Gastrocnemius medialis (tissue), 4 donors: ENCODE data around the gene RPL6. TPM values are rescaled to one million over a fixed set of nuclear protein-coding genes. Genes with fewer than 3 reads are reported as not detected.

Experiments
- ATAC-seq, 2 donors: fragments of 150-250 bp; one replicate each; pipeline ENCODE4 v1.9.1; 2016
- DNase-seq, 2 donors: peaks; one replicate each; pipeline ENCODE4 v3.0.0-alpha.2; 2019
- H3K27ac ChIP-seq, 4 donors: fragments of 200-600 bp; sonication (generic); 1 replicate in 1 of 4; 2 replicates in 3 of 4; pipeline ENCODE4 v1.5.1; 2016 to 2018; ENCODE audit warnings: mild to moderate bottlenecking in 2 of 4, moderate library complexity in 1 of 4
- H3K27me3 ChIP-seq, 3 donors: fragments of 200-600 bp; sonication (generic) in 2 of 3; 1 replicate in 1 of 3; 2 replicates in 2 of 3; pipeline versions ENCODE4 v1.5.1 to v1.6.0; 2016 to 2019; ENCODE audit warnings: mild to moderate bottlenecking in 1 of 3, moderate library complexity in 1 of 3
- H3K36me3 ChIP-seq, 2 donors: fragments of 200-600 bp; sonication (generic) in 1 of 2; one replicate each; pipeline ENCODE4 v1.5.1; 2017 to 2018
- H3K4me1 ChIP-seq, 2 donors: fragments of 200-600 bp; sonication (generic) in 1 of 2; one replicate each; pipeline ENCODE4 v1.5.1; 2016 to 2017; ENCODE audit warnings: mild to moderate bottlenecking in 2 of 2
- H3K4me3 ChIP-seq, 4 donors: fragments of 200-600 bp; sonication (generic) in 3 of 4; 1 replicate in 1 of 4; 2 replicates in 3 of 4; pipeline ENCODE4 v1.5.1; 2016 to 2019; ENCODE audit warnings: mild to moderate bottlenecking in 2 of 4
- H3K9me3 ChIP-seq, 3 donors: fragments of 200-600 bp; sonication (generic) in 2 of 3; 1 replicate in 1 of 3; 2 replicates in 2 of 3; pipeline ENCODE4 v1.5.1; 2016 to 2019
- CTCF ChIP-seq, 5 experiments: fragments of 450-650 bp in 3 of 5; fragments of 200-600 bp in 2 of 5; sonication (generic) in 2 of 5; IDR thresholded peaks in 4 of 5; conservative IDR thresholded peaks in 1 of 5; 1 replicate in 4 of 5; 2 replicates in 1 of 5; pipeline ENCODE4 v1.5.1; 2016 to 2019; ENCODE audit warnings: antibody characterized with exemption in 5 of 5, mild to moderate bottlenecking in 3 of 5, moderate library complexity in 3 of 5
- POLR2A ChIP-seq, 2 donors: fragments of 450-650 bp; IDR thresholded peaks; one replicate each; pipeline ENCODE4 v1.6.1; 2017; ENCODE audit warnings: antibody characterized with exemption in 2 of 2, mild to moderate bottlenecking in 2 of 2, moderate library complexity in 2 of 2
- in situ Hi-C, 4 donors: fragments of 200-750 bp; cut with MboI; loops; one replicate each; pipeline versions ENCODE4 v1.15.0 to v1.8.0; 2017; ENCODE audit warnings: low sequenced_read_pairs in 4 of 4
- intact Hi-C: fragments of 100-400 bp; cut with DNase I; formaldehyde crosslinking; loops from one replicate; pipeline ENCODE4 v1.15.1; 2023; ENCODE audit warnings: low total_unique reads
- total RNA-seq, 4 donors: library from RNA; depleted of rRNA; stranded (reverse); fragments of >200 nt; gene quantifications; one replicate each; pipeline versions ENCODE4 v1.1.0 to v1.2.3, GENCODE V29; 2016

Gene RPL6
- total RNA-seq, 4 donors from 2014 or later = 915 to 1,203 (median 1,138) TPM

- ATAC-seq (no peak), DNase-seq (no peak)
- in situ Hi-C loops = no loop called here
- Histone ChIP-seq H3K36me3 (no peaks in the 10 kb centered on the region), H3K27me3 (no peaks in the 10 kb centered on the region), H3K9me3 (no peaks in the 10 kb centered on the region), H3K27ac (no peak overlapping the region), H3K4me3 (no peak overlapping the region), H3K4me1 (peaks cover 21 to 26% of the 10 kb centered on the region in 2 donors)
- intact Hi-C loops = no loop called here
- no peak for TF ChIP-seq CTCF (IDR thresholded peaks at IDR 0.05 in 4 of 5, conservative IDR thresholded peaks at IDR 0.05 in 1 of 5)
- TF ChIP-seq POLR2A (IDR thresholded peaks at IDR 0.05) = no peak
Observed at GRCh38 chr12:112370868-112371510, 38.4 kb downstream of the RPL6 start.

GRCh38 chr12:112370199-112370598, 39.2 kb downstream of the RPL6 start:
- Histone ChIP-seq H3K9me3 (no peaks in the 10 kb centered on the region), H3K4me3 (no peak overlapping the region), H3K27ac (no peak overlapping the region), H3K4me1 (peaks cover 21 to 26% of the 10 kb centered on the region in 2 donors), H3K36me3 (no peaks in the 10 kb centered on the region), H3K27me3 (no peaks in the 10 kb centered on the region)
- TF ChIP-seq CTCF (IDR thresholded peaks at IDR 0.05 in 4 of 5, conservative IDR thresholded peaks at IDR 0.05 in 1 of 5) (no peak), POLR2A (IDR thresholded peaks at IDR 0.05) (no peak)
- no peak for DNase-seq
- intact Hi-C loops = no loop called here
- in situ Hi-C loops = no loop called here
- ATAC-seq = no peak

- in situ Hi-C loops = no loop called here
- Histone ChIP-seq H3K36me3 (no peaks in the 10 kb centered on the region), H3K9me3 (no peaks in the 10 kb centered on the region), H3K27ac (no peak overlapping the region), H3K27me3 (no peaks in the 10 kb centered on the region), H3K4me1 (peaks cover 14 to 21% of the 10 kb centered on the region in 2 donors), H3K4me3 (no peak overlapping the region)
- no peak for TF ChIP-seq CTCF (IDR thresholded peaks at IDR 0.05 in 4 of 5, conservative IDR thresholded peaks at IDR 0.05 in 1 of 5)
- no peak for TF ChIP-seq POLR2A (IDR thresholded peaks at IDR 0.05)
- DNase-seq (no peak), ATAC-seq (no peak)
- intact Hi-C loops = no loop called here
Observed at GRCh38 chr12:112368856-112369255, 40.5 kb downstream of the RPL6 start.

DNA sequence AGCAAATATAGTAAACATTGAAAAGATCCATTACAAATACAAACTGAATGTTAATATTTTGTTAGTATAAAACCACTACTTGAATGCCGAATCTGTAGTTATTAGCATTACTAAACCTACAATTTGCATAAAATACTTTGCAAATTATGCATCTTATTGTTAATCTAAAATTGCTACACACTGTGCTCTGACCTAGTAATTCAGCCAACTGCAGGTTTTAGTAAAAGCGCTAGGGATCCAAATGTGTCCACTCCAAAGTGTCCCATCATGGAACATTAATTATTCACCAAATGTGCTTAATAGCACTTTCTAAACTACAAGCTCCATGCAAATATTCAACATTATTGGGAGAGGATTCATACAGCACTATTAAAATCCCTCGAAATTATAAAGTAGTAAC, 41.4 kb downstream of the RPL6 start:
- ATAC-seq (no peak), DNase-seq (no peak)
- Histone ChIP-seq H3K9me3 (no peaks in the 10 kb centered on the region), H3K27ac (no peak overlapping the region), H3K4me3 (no peak overlapping the region), H3K36me3 (no peaks in the 10 kb centered on the region), H3K27me3 (no peaks in the 10 kb centered on the region), H3K4me1 (peaks cover 10 to 18% of the 10 kb centered on the region in 2 donors)
- TF ChIP-seq CTCF (IDR thresholded peaks at IDR 0.05 in 4 of 5, conservative IDR thresholded peaks at IDR 0.05 in 1 of 5) (no peak), POLR2A (IDR thresholded peaks at IDR 0.05) (no peak)
- intact Hi-C loops (no loop called here), in situ Hi-C loops (no loop called here)

DNA sequence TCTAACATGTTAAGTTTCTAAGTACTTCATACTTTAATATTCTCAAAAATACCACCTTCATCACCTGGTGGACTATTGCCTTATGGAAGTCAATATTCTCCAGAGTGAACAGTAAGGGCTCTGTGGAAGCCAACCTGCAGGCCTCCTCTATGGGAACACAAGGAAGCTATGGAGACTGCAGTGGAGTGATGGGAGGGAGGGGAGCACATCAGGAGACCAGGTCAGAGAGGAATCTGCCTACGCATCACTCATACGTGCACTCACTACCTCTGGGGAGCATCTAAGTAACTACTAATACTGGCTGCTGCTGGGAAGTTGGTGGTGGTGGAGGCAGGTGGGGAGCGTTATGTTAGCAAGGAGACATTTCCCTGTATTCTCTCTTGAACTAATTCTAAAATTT, 47.1 kb downstream of the RPL6 start:
- no peak for TF ChIP-seq CTCF (IDR thresholded peaks at IDR 0.05 in 4 of 5, conservative IDR thresholded peaks at IDR 0.05 in 1 of 5)
- no peak for TF ChIP-seq POLR2A (IDR thresholded peaks at IDR 0.05)
- in situ Hi-C loops = no loop called here

More for the DNA sequence above, 47.1 kb downstream of the RPL6 start:
- H3K27me3 ChIP-seq = no peaks in the 10 kb centered on the region
- DNase-seq (no peak), ATAC-seq (no peak)
- H3K9me3 ChIP-seq = no peaks in the 10 kb centered on the region
- H3K4me1 ChIP-seq = peaks cover 0 to 4% of the 10 kb centered on the region in 2 donors
- H3K36me3 ChIP-seq = no peaks in the 10 kb centered on the region
- no peak overlapping the region for H3K4me3 ChIP-seq
- no peak overlapping the region for H3K27ac ChIP-seq
- intact Hi-C loops = no loop called here
